Tibial nerve (tissue), 4 donors: ENCODE data around the gene PAPLN. TPM values are rescaled to one million over a fixed set of nuclear protein-coding genes. Genes with fewer than 3 reads are reported as not detected.
A peak's percentile ranks its signal among the peaks of the same experiment; 100 is the strongest.

ENCODE experiments used
- DNase-seq, 2 donors: peaks; one replicate each; pipeline ENCODE4 v3.0.0-alpha.2; 2019; ENCODE audit warnings: low spot score in 2 of 2
- H3K27ac ChIP-seq, 4 donors: fragments of 200-600 bp; sonication (generic) in 3 of 4; one replicate each; pipeline ENCODE4 v1.5.1; 2017 to 2019; ENCODE audit warnings: mild to moderate bottlenecking in 1 of 4
- H3K27me3 ChIP-seq, 2 donors: fragments of 200-600 bp; sonication (generic) in 1 of 2; one replicate each; pipeline versions ENCODE4 v1.5.1 to v1.6.0; 2017 to 2019
- H3K36me3 ChIP-seq, 3 donors: fragments of 200-600 bp; sonication (generic); one replicate each; pipeline ENCODE4 v1.5.1; 2018 to 2019
- H3K4me1 ChIP-seq, 4 donors: fragments of 200-600 bp; sonication (generic) in 3 of 4; one replicate each; pipeline ENCODE4 v1.5.1; 2017 to 2019
- H3K4me3 ChIP-seq, 4 donors: fragments of 200-600 bp; sonication (generic) in 3 of 4; one replicate each; pipeline ENCODE4 v1.5.1; 2017 to 2019; ENCODE audit warnings: mild to moderate bottlenecking in 1 of 4, moderate library complexity in 1 of 4
- H3K9me3 ChIP-seq, 4 donors: fragments of 200-600 bp; sonication (generic) in 3 of 4; one replicate each; pipeline ENCODE4 v1.5.1; 2017 to 2019
- CTCF ChIP-seq, 5 experiments: fragments of 200-600 bp in 3 of 5; fragments of 450-650 bp in 2 of 5; sonication (generic) in 3 of 5; IDR thresholded peaks; one replicate each; pipeline ENCODE4 v1.5.1; 2016 to 2019; ENCODE audit warnings: antibody characterized with exemption in 5 of 5, mild to moderate bottlenecking in 3 of 5, moderate library complexity in 2 of 5
- EP300 ChIP-seq, 2 donors: sonication (generic); formaldehyde crosslinking; IDR thresholded peaks; one replicate each; pipeline ENCODE4 v1.6.1; 2017; ENCODE audit warnings: antibody characterized with exemption in 2 of 2, mild to moderate bottlenecking in 1 of 2
- POLR2A ChIP-seq, 2 donors: fragments of 450-650 bp; IDR thresholded peaks; one replicate each; pipeline ENCODE4 v1.6.1; 2017; ENCODE audit warnings: antibody characterized with exemption in 2 of 2, mild to moderate bottlenecking in 2 of 2, moderate library complexity in 2 of 2
- WGBS, 2 donors: methylation state at CpG; one replicate each; pipeline ENCODE4 v1.1.5; 2018; 5-methylcytosine and 5-hydroxymethylcytosine counted together
- total RNA-seq, 4 donors: library from RNA; depleted of rRNA; stranded (reverse); fragments of >200 nt; gene quantifications; one replicate each; pipeline ENCODE4 v1.1.0, GENCODE V29; 2016

Gene PAPLN
- total RNA-seq, 4 donors from 2014 or later: 96.6 to 314 (median 206) TPM

- Histone ChIP-seq H3K27ac (no peak overlapping the region), H3K27me3 (no peaks in the 10 kb centered on the region), H3K36me3 (peaks cover 0 to 8% (median 0%) of the 10 kb centered on the region in 3 donors), H3K4me3 (no peak overlapping the region), H3K9me3 (no peaks in the 10 kb centered on the region), H3K4me1 (peaks cover 0 to 55% (median 23%) of the 10 kb centered on the region in 4 donors)
- 95% methylated on average over 6 of the region's 6 CpGs for WGBS, 2 donors
- TF ChIP-seq POLR2A (IDR thresholded peaks at IDR 0.05) (no peak), CTCF (IDR thresholded peaks at IDR 0.05) (no peak), EP300 (IDR thresholded peaks at IDR 0.05) (no peak)
- no peak for DNase-seq
Measured at GRCh38 chr14:73230051-73230450, 7.3 kb upstream of the PAPLN start.

- WGBS, 2 donors: 35 to 43% methylated on average over 13 to 18 of the region's 19 CpGs
- peak overlapping the region in 2 of 4 donors; percentile 35 to 58 for H3K27ac ChIP-seq
- TF ChIP-seq POLR2A (IDR thresholded peaks at IDR 0.05): no peak
- peak in 1 of 5 experiments; percentile 18 for TF ChIP-seq CTCF (IDR thresholded peaks at IDR 0.05)
- no peaks in the 10 kb centered on the region for H3K9me3 ChIP-seq
- H3K4me3 ChIP-seq: no peak overlapping the region
- peak in 1 of 2 donors; percentile 10 for DNase-seq
- H3K4me1 ChIP-seq: peaks cover 0 to 64% (median 35%) of the 10 kb centered on the region in 4 donors
- peaks cover 0 to 2% of the 10 kb centered on the region in 2 donors for H3K27me3 ChIP-seq
- no peaks in the 10 kb centered on the region for H3K36me3 ChIP-seq
Measured at GRCh38 chr14:73231981-73232851, 5.1 kb upstream of the PAPLN start.

GRCh38 chr14:73232984-73233383 lies 4.3 kb upstream of the PAPLN start:
- H3K27ac ChIP-seq: peak overlapping the region in 1 of 4 donors; percentile 35
- H3K36me3 ChIP-seq: no peaks in the 10 kb centered on the region
- DNase-seq: peak in 1 of 2 donors; percentile 8
- H3K27me3 ChIP-seq: peaks cover 0 to 7% of the 10 kb centered on the region in 2 donors
- no peak overlapping the region for H3K4me3 ChIP-seq
- 76 to 78% methylated on average over 8 of the region's 8 CpGs for WGBS, 2 donors
- peaks cover 0 to 64% (median 37%) of the 10 kb centered on the region in 4 donors for H3K4me1 ChIP-seq
- no peaks in the 10 kb centered on the region for H3K9me3 ChIP-seq
- no peak for TF ChIP-seq POLR2A (IDR thresholded peaks at IDR 0.05)
- TF ChIP-seq CTCF (IDR thresholded peaks at IDR 0.05): no peak
- no peak for TF ChIP-seq EP300 (IDR thresholded peaks at IDR 0.05)

GRCh38 chr14:73233564-73233963 lies 3.7 kb upstream of the PAPLN start:
- 91 to 94% methylated on average over 10 of the region's 10 CpGs for WGBS, 2 donors
- Histone ChIP-seq H3K27me3 (peaks cover 0 to 10% of the 10 kb centered on the region in 2 donors), H3K27ac (no peak overlapping the region), H3K36me3 (no peaks in the 10 kb centered on the region), H3K4me1 (peaks cover 0 to 64% (median 37%) of the 10 kb centered on the region in 4 donors), H3K9me3 (no peaks in the 10 kb centered on the region), H3K4me3 (no peak overlapping the region)
- no peak for DNase-seq
- TF ChIP-seq EP300 (IDR thresholded peaks at IDR 0.05): no peak

GRCh38 chr14:73234029-73234428 lies 3.3 kb upstream of the PAPLN start:
- H3K27me3 ChIP-seq: peaks cover 0 to 10% of the 10 kb centered on the region in 2 donors
- H3K36me3 ChIP-seq: no peaks in the 10 kb centered on the region
- H3K4me1 ChIP-seq: peaks cover 0 to 64% (median 35%) of the 10 kb centered on the region in 4 donors
- no peaks in the 10 kb centered on the region for H3K9me3 ChIP-seq
- H3K27ac ChIP-seq: no peak overlapping the region
- TF ChIP-seq POLR2A (IDR thresholded peaks at IDR 0.05): no peak
- no peak for TF ChIP-seq CTCF (IDR thresholded peaks at IDR 0.05)
- no peak for TF ChIP-seq EP300 (IDR thresholded peaks at IDR 0.05)
- 82 to 85% methylated on average over 5 of the region's 5 CpGs for WGBS, 2 donors
- no peak overlapping the region for H3K4me3 ChIP-seq
- DNase-seq: no peak
